ENCODE data around the gene TSACC.
A peak's percentile ranks its signal among the peaks of the same experiment; 100 is the strongest.
"Not testable (repeated sequence)": the region's sequence is repeated elsewhere in the genome, so short reads cannot be mapped to it uniquely, and the experiment has no call there.

The TSACC gene

DNA sequence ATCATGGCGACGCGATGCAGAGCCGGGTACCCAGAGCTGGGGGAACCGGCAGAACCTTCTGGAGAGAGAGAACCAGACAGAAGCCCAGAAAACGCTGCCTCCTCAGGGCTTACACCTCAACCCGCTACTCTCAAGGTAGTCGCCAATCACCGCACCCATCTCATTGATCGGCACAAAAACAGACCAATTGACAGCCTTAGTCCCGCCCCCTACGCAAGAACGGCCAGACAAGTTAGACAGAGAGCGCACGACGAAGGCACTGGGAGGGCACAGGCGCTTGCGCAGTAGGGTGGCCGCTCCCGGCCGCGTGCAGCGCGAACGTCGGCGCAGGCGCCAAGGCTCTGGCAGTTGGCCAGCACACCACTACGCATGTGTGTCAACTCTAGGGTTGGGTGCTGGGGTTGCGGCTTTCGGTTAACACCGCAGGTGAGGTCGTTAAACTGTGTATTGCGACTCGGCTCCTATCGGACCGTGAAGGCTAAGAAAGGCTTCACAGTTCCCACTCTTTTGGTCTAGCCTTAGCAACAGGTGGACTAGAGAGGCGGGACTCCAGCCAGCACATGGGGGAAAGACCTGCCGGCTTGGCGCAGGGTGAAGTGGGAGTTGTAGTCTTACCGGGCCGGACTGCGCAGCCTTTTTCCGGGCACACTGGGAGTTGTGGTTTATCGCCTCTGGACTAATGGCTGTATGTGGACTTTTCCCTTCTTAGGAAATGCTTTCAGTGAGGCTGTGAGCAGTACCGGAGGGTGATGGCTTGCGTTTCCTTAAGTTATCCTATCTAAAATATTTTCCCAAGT is at the start of gene TSACC, which contains the start of gene CCT3:
TSS of gene TSACC (plus strand) at position 347 of the 797 bp plus-strand sequence. CDS start 1,232 bp downstream, outside the sequence.
TSS of gene CCT3 (minus strand) at position 113 of the 797 bp plus-strand sequence. CDS start at position 5, 108 bp downstream.
- peak; percentile 98 for DNase-seq (ENCODE audit: low read depth)

DNA sequence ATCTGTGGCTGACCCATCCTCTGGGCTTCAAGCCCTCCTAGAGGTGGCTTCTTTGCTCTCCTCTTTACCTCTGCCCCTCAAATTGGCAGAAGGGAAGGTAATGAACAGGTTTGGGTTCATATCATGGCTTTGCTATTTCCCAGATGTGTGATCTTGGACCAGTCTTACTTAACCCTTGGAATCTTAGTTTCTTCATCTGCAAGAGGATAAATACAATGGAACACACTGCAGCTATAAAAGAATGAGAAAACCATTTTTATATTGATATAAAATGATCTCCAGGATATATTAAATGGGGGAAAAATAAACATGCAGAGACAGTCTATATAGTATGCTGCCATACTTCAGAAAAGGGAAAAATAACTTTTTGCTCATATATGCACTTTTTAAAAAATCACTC is 48.5 kb upstream of the TSACC start:
- no peak for DNase-seq (ENCODE audit: low read depth)

DNA sequence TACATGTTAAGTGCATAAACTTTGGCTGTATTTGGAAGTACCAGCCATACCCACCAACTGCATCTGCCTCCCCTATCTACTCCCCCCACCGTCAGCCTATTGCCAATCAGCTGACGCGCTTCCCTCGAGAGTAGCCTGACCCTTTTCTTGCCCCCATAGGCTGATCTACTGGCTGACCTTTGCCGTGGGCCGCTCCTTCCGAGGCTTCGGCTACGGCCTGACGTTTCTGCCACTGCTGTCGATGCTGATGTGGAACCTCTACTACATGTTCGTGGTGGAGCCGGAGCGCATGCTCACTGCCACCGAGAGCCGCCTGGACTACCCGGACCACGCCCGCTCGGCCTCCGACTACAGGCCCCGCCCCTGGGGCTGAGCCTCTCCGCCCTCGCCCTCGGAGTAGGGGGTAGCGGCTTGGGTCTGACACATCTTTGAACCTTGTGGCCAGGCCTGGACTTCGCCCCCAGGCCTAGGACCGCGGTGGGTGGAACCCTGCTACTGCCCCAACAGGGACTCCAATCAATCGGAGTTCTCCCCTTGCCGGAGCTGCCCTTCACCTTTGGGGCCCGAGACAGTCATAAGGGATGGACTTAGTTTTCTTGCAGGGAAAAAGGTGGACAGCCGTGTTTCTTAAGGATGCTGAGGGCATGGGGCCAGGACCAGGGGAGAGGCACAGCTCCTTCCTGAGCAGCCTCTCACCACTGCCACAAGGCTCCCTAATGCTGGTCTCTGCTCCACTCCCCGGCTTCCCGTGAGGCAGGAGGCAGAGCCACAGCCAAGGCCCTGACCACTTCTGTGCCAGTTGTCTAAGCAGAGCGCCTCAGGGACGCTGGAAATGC is 46.9 kb upstream of the TSACC start:
- DNase-seq (ENCODE audit: low read depth) = no peak

DNA sequence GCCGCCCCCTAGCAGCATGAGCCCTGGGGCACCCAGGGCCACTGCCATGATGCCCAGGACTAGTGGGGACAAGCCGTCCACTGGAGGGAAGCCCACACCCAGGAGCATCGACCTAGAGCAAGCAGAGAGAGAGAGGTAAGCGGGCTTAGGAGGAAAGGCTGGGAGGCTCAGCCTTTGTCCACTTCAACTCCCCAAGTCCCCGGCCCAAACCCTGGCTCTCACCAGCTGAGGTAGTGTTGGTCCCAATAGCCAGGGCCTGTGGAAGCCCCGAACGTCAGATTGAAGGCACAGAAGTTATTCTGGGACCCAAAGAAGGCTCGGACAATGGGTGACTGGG is 45.3 kb upstream of the TSACC start:
- no peak for DNase-seq (ENCODE audit: low read depth)

DNA sequence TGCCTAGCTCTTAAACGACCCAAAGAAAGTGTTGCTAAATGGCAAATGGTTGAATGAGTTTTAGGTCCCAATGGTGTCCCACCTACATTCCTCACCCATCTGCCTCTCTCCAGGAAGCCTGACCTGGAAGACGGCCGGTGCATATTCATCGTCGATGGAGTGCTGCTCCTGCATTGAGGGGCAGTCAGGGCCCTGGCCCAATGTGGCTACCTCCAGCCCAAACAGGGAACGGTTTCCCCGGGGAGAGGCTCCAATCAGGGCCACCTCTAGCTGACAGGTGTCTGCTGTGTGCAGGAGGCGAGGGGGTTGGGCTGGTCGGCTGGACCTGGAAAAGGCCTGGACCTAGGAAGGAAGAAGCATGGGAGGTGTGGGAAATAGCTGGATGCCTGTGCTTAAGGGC is 44.4 kb upstream of the TSACC start:
- no peak for DNase-seq (ENCODE audit: low read depth)

DNA sequence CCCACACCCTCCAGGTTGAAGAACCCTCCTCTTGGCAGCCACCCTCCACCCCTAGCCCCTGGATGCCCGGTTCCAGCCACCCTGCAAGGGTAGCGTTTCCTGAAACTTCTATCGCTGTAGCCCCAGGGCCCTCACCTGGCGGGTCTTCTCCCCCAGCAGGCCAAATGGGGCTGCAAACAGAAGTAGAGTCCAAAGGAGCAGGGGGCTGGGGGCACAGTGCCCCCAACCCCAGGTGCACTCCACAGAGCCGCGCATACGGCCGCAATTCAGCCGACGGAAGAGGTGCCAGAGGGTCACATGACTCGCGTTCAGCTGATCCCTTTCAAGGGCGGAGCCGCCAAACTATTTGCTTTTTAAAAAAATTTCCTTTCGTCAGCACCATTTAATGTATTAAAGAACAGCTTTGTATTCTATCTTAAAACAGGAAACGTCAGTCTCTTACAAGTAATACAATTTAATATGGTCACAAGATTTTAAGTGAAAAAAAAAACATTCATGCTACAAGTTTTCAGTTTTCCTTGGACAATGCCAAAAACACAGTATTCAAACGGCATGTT is 42.9 kb upstream of the TSACC start, which contains the start of gene GLMP:
TSS of gene GLMP (minus strand) at position 289 of the 557 bp plus-strand sequence. CDS start at position 255, 34 bp downstream.
- DNase-seq (ENCODE audit: low read depth) = no peak

DNA sequence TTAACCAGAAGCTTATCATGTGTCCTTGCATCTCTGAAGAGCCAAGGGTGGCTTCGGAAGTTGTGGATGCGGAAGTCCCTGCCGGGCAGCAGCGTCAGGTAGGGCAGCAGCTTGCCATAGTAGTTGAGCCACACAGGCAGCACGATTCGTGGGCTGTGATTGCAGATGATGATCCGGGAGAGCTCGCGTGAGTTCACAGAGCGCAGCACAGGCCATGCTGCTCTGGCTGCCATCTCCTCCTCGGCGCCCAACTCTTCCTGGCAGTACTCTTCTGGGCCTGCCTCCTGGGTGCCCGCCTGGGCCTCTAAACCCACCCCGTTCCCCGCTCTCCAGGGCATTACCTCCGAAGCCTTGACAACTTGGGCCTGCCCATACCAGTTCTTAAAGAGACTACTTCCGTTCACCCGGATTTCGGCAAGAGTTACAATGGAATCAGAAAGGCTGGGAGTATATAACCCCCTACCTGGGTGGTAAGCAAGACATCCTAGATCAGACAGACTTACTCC is 39.4 kb upstream of the TSACC start, which contains the start of gene VHLL:
TSS of gene VHLL (minus strand) at position 456 of the 506 bp plus-strand sequence. CDS start at position 338, 118 bp downstream.
- no peak for DNase-seq (ENCODE audit: low read depth)

DNA sequence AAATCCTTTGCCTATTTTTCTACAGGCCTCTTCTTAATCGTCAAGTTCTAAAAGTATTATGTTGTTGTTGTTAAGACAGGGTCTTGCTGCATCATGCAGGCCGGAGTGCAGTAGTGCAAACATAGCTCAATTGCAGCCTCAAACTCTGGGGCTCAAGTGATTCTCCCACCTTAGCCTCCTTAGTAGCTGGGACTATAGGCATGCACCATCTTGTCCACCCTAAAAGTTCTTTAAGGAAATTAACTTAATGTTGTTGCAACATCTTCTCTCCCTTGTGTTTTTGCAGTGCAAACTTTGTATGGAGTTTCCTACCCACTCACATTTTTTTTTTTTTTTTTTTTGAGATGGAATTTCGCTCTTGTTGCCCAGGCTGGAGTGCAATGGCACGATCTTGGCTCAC is 35.1 kb upstream of the TSACC start:
- DNase-seq (ENCODE audit: low read depth) = no peak

DNA sequence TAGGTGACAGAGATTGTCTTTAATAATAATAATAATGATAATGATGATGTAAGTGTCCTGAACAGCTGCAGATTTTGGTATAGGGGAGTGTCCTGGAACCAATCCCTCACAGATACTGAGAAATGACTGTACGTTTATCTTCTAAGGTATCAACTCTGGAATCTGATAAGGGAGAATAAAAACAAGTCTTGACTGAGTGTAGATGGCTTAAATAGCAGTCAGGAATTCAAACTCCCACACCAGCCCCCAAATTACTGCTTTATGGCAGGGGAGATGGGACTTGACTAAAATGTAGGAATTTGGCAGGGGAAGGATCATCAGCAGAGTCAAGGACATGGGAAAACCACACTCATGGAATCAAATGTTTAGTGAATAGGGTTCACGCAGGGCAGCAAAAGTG is 33.1 kb upstream of the TSACC start:
- DNase-seq (ENCODE audit: low read depth) = no peak

DNA sequence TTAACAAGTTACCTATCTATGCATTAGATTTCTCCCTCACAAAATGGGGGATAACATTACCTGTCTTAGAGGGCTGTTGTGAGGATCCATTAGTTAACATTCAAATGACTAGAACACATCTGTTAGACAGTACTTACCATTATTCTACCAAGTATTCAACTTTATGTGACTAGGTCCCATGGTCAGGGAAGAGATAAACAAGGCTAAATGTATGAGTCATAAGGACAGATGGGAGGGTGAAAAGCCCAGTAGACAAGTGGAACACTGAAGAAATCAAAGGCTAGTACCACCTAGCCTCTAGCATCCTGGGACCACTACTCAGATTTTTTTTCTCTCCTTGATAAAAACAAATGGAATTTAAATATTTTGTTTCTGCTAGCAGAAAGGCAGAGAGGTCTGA is 30.2 kb upstream of the TSACC start:
- DNase-seq (ENCODE audit: low read depth) = no peak

DNA sequence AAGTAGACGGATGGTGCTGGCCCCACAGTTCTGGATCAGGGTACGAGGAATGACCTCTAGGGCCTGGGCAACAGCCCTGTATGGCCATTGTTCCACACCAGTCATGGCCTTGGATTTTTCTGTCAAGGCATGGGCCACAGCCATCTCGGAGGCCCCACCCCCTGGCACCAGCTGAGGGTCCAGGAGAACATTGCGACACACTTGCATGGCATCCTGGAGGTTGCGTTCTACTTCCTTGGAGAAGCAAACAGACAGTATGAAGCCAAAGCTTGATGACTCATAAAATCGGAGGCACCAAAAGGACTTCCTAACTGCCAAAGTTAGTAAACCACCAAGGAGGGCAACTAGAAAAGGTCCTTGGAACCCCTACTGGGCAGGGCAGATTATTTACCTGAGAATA is 27.4 kb upstream of the TSACC start:
- no peak for DNase-seq (ENCODE audit: low read depth)

DNA sequence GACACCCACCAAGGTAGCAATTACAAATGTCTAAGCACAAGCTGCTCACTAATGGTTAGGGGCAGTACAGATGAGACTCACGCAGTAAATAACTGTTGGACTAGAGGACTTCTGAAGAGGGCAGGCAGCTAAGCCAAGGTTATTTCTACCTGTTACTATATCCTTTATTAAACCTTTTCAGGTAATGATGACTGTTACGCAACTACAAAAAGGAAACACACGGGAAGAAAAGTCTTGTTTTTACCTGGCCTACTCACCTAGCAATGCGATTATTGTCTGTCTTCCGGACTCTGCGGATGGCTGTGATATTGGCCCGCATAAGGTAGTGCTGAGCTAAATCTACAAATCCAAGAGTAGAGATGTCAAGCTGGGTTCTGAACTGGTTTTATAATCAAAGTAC is 21.4 kb upstream of the TSACC start:
- DNase-seq (ENCODE audit: low read depth) = no peak

DNA sequence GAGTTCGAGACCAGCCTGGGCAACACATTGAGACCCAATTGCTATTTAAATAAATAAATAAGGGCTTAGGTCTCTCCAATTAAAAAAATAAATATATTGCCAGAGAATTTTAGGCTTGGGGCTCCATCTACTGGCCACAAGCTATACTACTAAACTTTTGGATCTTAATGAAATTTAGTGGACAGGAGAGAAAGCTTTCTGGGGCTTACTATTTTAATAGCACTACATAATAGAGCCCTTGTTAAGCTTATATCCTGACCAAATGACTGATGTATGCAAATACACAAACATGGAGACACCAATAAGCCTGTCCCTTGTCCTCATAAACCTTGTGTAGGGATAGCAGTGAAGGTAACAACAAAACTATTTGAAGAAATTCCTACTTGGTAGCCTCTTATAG is 18.7 kb upstream of the TSACC start:
- DNase-seq (ENCODE audit: low read depth) = no peak

DNA sequence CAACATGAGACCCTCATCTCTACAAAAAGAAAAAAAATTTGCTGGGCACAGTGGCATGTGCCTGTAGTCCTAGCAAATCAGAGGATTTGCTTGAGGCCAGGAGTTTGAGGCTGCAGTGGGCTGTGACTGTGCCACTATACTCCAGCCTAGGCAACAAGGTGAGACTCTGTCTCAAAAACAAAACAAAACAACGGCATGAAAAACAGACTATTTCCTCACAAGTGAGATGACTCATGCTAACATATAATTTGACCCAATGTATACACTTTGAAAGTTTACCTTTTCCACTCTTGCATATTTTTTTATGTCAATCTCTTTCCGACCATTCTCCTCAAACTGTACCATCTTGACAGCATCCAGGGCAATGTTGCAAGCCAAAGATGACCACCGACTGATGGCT is 17.8 kb upstream of the TSACC start:
- DNase-seq (ENCODE audit: low read depth) = no peak

DNA sequence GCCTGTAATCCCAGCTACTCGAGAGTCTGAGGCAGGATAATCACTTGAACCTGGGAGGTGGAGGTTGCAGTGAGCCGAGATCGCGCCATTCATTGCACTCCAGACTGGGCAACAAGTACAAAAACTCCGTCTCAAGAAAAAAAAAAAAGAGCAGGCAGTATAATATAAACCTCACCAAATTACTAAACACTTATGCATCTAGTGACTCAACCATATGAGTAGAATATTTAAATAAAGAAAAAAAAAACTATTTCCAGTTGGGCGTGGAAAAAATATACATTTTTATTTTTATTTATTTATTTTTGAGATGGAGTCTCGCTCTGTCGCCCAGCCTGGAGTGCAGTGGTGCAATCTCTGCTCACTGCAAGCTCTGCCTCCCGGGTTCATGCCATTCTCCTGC is 15.1 kb upstream of the TSACC start:
- not testable (repeated sequence) for DNase-seq (ENCODE audit: low read depth)

DNA sequence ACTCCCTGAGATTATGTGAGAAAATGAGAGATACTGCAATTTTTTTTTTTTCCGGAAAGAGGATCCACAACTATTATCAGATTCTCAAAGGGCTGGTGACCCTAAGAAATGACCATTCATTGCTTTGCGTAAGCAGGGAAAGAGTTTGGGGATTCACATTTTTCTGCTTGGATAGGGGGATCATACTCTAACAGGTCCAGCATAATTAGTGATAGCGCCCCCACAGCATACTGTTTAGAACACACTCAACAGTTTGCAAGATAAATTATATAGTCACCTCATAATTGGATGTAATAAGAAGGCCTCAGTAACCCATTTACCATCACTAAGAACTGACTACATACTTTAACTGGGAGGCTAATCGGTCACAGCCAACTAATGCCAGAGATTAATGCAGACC is 2.1 kb upstream of the TSACC start:
- no peak for DNase-seq (ENCODE audit: low read depth)

DNA sequence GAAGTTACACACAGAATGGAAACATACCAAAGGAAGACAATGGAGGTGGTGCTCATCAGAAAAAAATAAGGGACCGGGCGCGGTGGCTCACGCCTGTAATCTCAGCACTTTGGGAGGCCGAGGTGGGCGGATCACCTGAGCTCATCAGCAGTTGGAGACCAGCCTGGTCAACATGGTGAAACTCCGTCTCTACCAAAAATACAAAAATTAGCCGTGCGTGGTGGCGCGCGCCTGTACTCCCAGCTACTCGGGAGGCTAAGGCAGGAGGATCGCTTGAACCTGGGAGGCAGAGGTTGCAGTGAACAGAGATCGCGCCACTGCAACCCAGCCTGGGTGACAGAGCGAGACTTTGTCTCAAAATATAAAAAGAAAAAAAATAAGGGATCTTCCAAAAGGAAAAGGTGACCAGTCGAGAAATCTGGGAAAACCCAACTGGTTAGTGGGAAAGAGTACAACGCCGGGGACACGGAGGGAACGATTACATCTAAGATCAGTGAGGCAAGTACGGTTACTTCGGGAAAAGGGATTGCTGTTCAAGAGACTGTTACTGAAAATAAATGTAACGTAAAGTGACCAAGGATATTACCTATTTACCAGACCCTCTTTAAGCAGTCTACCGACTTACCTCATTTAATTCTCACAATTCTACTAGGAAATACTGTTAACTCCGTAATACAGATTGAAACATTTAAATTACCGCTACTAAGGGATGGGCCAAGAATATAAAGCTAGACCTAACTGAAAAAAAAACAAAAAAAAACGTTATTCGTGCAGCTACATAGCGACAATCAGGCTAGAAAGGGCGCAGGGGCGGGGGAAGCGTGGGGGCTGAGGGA is 1.1 kb upstream of the TSACC start:
- no peak for DNase-seq (ENCODE audit: low read depth)

DNA sequence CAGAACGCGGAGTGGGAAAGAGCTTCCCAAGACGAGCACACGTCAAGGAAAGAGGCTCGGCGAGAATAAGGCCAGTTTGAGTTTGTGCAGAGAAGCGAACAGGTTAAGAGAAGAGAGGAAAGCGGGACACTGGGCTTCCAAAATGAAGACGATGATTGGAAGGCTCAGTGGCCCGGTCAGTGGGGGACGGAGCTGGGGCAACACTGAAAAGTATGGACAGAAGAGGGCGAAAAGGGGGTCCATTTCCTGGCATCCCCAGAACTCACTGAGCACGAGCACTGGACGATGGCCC is 492 bp upstream of the TSACC start:
- peak; percentile 12 for DNase-seq (ENCODE audit: low read depth)

DNA sequence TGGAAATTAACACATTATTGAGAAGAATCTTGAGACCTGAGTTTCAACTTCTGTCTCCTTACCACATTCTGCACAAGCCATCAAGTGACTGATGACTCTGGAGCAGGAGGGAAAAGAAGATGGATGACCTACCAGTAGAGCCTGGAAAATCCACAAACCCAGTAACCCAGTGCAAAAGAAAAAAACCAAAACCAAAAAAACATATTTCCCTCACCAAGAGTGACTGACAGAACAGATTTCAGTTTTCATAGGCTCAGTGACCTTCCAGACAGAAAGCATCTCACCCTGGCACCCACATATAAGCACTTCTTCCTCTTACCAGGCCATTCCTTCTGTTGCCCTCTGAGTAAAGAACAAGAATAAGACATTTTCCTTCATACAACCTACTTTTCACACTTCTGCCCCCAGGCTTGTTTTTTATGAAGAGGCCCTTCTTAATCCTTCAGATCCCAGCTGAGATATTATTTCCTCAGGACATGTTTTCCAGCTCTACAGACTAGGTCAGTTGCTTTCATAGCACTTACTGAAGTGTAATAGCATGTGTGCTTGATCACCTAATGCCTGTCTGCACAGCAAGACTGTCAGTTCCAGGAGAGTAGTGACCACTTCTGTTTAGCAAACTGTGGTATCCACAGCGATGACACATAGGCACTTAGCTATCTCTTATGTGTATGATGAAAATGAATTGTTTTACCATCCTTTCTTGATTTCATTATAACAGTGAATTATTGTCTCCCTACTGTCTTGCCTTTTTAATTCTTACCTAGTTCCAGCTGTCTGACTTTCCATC is 4.0 kb downstream of the TSACC start:
- DNase-seq (ENCODE audit: low read depth) = no peak

DNA sequence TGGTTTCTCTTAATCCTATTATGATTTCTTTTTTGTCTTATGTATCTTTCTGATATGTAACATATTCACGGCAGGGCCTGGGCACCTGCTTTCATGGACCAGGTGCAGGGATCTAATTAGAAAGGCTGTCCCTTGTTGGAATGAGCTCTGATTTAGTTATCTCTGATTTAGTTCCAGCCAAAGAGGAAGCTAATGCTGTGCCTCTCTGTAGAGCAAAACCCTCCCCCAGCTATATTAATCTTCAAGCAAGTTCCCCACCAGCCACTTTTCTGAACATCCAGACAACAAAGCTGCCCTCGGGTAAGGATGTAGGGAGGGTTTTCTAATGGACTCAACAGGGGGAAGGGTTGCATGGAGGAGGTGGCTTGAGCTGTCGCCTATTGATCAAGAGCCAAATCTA is 6.1 kb downstream of the TSACC start:
- DNase-seq (ENCODE audit: low read depth) = no peak

DNA sequence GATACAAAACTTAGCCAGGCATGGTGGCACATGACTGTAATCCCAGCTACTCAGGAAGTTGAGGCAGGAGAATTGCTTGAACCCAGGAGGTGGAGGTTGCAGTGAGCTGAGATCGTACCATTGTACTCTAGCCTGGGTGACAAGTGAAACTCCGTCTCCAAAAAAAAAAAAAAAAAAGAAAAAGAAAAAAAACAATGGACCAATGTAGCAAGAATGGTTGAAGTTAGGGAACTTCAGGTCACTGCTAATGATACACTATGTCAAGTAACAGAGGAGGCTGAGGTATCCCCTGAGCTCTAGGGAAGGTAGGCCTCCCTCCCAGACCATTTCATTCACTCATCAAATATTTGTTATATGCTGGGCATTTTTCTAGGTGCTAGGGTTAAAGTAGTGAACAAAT is 7.7 kb downstream of the TSACC start:
- not testable (repeated sequence) for DNase-seq (ENCODE audit: low read depth)

Measured in stimulated activated CD4-positive, alpha-beta T cell treated with anti-CD3 and anti-CD28 coated beads, Interleukin-2, amount 100 ng/mL, for 4 hours (primary cell).